Measurements from ENCODE around the gene CRACDL. TPM values are rescaled to one million over a fixed set of nuclear protein-coding genes. Genes with fewer than 3 reads are reported as not detected.
A peak's percentile ranks its signal among the peaks of the same experiment; 100 is the strongest.

The CRACDL gene
- total RNA-seq, 1 donor from 2014 or later = 1.6 TPM

- TF ChIP-seq CTCF (IDR thresholded peaks at IDR 0.05; ENCODE audit: unreplicated experiment) = no peak
- Mint-ChIP-seq H3K27me3 (peaks cover 7% of the 10 kb centered on the region), H3K36me3 (ENCODE audit: insufficient read depth) (no peaks in the 10 kb centered on the region), H3K4me3 (ENCODE audit: low read depth) (no peak overlapping the region), H3K4me1 (ENCODE audit: low read depth) (peaks cover 37% of the 10 kb centered on the region), H3K27ac (no peak overlapping the region), H3K9me3 (ENCODE audit: low read depth) (no peaks in the 10 kb centered on the region)
- DNase-seq (ENCODE audit: low spot score, unreplicated experiment) = no peak
Measured at GRCh38 chr2:98912221-98912851, 23.7 kb downstream of the CRACDL start.

DNA sequence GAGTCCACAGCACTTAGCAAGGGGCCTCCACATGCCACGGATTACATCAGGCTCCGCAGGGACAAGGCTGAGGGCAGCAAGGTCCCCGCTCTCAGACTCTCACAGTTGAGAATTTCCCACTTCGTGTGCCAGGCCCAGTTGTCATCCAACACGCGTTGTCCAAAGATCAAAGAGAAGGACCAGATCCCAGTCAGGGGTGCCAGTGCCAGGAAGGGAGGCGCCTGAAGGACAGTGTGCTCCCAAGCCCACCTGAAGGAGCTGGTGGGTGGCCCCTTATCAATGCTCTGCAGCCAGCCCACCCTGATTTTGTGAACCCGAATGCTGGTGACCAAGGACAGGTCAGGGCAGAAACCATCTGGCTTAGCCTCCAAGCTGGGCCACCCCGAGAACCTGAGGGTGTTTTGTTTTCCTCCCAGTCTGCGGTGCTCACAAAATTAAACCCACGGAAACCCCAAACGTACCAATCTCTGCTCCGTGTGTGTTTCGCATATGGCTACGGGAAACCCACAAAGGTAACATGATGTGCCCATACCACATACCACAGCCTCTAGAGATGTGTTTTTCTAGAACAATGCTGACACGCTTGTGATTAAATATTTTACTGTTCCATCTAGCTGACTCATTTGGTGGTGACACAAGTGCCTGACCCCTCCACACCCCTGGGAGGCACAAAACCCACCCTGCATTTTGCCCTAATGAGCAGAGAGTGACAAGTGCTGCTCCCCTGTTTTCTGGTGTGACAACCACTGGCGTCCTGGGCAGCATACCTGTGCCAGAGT lies 24.5 kb downstream of the CRACDL start:
- H3K27ac Mint-ChIP-seq = peak overlapping the region; percentile 85
- no peaks in the 10 kb centered on the region for H3K36me3 Mint-ChIP-seq (ENCODE audit: insufficient read depth)
- no peak for DNase-seq (ENCODE audit: low spot score, unreplicated experiment)
- peaks cover 7% of the 10 kb centered on the region for H3K27me3 Mint-ChIP-seq
- no peak for TF ChIP-seq CTCF (IDR thresholded peaks at IDR 0.05; ENCODE audit: unreplicated experiment)
- H3K9me3 Mint-ChIP-seq (ENCODE audit: low read depth) = no peaks in the 10 kb centered on the region
- H3K4me3 Mint-ChIP-seq (ENCODE audit: low read depth) = no peak overlapping the region
- peaks cover 38% of the 10 kb centered on the region for H3K4me1 Mint-ChIP-seq (ENCODE audit: low read depth)

GRCh38 chr2:98911126-98911375 lies 25.0 kb downstream of the CRACDL start:
- Mint-ChIP-seq H3K4me1 (ENCODE audit: low read depth) (peaks cover 38% of the 10 kb centered on the region), H3K27ac (peak overlapping the region; percentile 56), H3K27me3 (peaks cover 6% of the 10 kb centered on the region), H3K36me3 (ENCODE audit: insufficient read depth) (no peaks in the 10 kb centered on the region), H3K9me3 (ENCODE audit: low read depth) (no peaks in the 10 kb centered on the region), H3K4me3 (ENCODE audit: low read depth) (no peak overlapping the region)
- DNase-seq (ENCODE audit: low spot score, unreplicated experiment) = no peak
- TF ChIP-seq CTCF (IDR thresholded peaks at IDR 0.05; ENCODE audit: unreplicated experiment) = no peak

DNA sequence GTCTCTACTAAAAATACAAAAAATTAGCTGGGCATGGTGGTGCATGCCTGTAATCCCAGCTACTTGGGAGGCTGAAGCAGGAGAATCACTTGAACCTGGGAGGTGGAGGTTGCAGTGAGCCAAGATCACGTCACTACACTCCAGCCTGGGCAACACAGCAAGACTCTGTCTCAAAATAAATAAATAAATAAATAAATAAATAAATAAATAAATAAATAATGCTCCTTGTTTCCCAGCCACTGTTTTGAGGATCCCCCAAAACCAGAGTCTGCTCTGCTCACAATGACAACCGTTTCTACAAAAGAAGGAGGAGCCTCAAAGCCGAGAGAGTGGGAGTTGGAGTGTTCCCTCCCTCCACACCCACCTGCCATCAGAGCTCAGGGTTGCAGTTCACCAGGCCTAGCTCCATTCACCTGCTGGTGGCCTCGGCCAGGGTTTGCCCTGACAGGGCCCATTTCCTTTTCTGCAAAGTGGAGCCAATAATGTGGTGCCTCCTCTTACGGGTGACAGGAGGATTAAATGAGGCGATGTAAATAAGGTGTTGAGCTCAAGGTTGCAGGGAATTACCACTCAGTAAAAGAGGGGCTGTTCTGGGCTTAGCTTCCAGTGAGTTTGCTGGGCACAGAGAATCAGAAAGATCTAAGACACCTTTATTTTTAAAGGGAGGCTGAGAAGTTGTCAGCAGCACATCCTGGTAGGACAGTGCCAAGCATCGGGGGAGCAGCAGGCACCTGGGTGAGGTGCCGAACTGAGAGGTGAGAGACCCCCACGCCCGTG lies 25.5 kb downstream of the CRACDL start:
- Mint-ChIP-seq H3K4me1 (ENCODE audit: low read depth) (peaks cover 40% of the 10 kb centered on the region), H3K9me3 (ENCODE audit: low read depth) (no peaks in the 10 kb centered on the region), H3K27me3 (peaks cover 2% of the 10 kb centered on the region), H3K36me3 (ENCODE audit: insufficient read depth) (no peaks in the 10 kb centered on the region), H3K27ac (peak overlapping the region; percentile 73), H3K4me3 (ENCODE audit: low read depth) (no peak overlapping the region)
- no peak for DNase-seq (ENCODE audit: low spot score, unreplicated experiment)
- no peak for TF ChIP-seq CTCF (IDR thresholded peaks at IDR 0.05; ENCODE audit: unreplicated experiment)
